ENCODE data around the gene OAS2.

OAS2 gene

GRCh38 chr12:112961536-112961935 lies 16.8 kb upstream of the OAS2 start:
- no peak for TF ChIP-seq CTCF (IDR thresholded peaks at IDR 0.05; ENCODE audit: poor library complexity, severe bottlenecking)
- ATAC-seq (ENCODE audit: low read depth) (no peak), DNase-seq (ENCODE audit: low spot score) (no peak)
- Histone ChIP-seq H3K4me3 (ENCODE audit: severe bottlenecking) (no peak overlapping the region), H3K27ac (ENCODE audit: poor library complexity, severe bottlenecking) (no peak overlapping the region), H3K27me3 (ENCODE audit: insufficient read depth, poor library complexity, severe bottlenecking) (no peaks in the 10 kb centered on the region), H3K36me3 (ENCODE audit: low read depth) (peaks cover 28% of the 10 kb centered on the region), H3K4me1 (ENCODE audit: insufficient read depth, poor library complexity, severe bottlenecking) (no peaks in the 10 kb centered on the region), H3K9me3 (ENCODE audit: severe bottlenecking) (peaks cover 4% of the 10 kb centered on the region)

- Histone ChIP-seq H3K4me1 (ENCODE audit: insufficient read depth, poor library complexity, severe bottlenecking) (no peaks in the 10 kb centered on the region), H3K36me3 (ENCODE audit: low read depth) (peaks cover 28% of the 10 kb centered on the region), H3K27ac (ENCODE audit: poor library complexity, severe bottlenecking) (no peak overlapping the region), H3K9me3 (ENCODE audit: severe bottlenecking) (peaks cover 4% of the 10 kb centered on the region), H3K27me3 (ENCODE audit: insufficient read depth, poor library complexity, severe bottlenecking) (no peaks in the 10 kb centered on the region), H3K4me3 (ENCODE audit: severe bottlenecking) (no peak overlapping the region)
- DNase-seq (ENCODE audit: low spot score) (no peak), ATAC-seq (ENCODE audit: low read depth) (no peak)
- no peak for TF ChIP-seq CTCF (IDR thresholded peaks at IDR 0.05; ENCODE audit: poor library complexity, severe bottlenecking)
Measured at GRCh38 chr12:112962561-112962960, 15.8 kb upstream of the OAS2 start.

- no peak for TF ChIP-seq CTCF (IDR thresholded peaks at IDR 0.05; ENCODE audit: poor library complexity, severe bottlenecking)
- no peak overlapping the region for H3K4me3 ChIP-seq (ENCODE audit: severe bottlenecking)
- no peak overlapping the region for H3K27ac ChIP-seq (ENCODE audit: poor library complexity, severe bottlenecking)
- no peak for ATAC-seq (ENCODE audit: low read depth)
- no peaks in the 10 kb centered on the region for H3K27me3 ChIP-seq (ENCODE audit: insufficient read depth, poor library complexity, severe bottlenecking)
- no peaks in the 10 kb centered on the region for H3K4me1 ChIP-seq (ENCODE audit: insufficient read depth, poor library complexity, severe bottlenecking)
- no peak for DNase-seq (ENCODE audit: low spot score)
- H3K36me3 ChIP-seq (ENCODE audit: low read depth) = peaks cover 28% of the 10 kb centered on the region
- peaks cover 4% of the 10 kb centered on the region for H3K9me3 ChIP-seq (ENCODE audit: severe bottlenecking)
Measured at GRCh38 chr12:112963227-112963861, 15.0 kb upstream of the OAS2 start.

GRCh38 chr12:112964067-112964670 lies 14.2 kb upstream of the OAS2 start:
- Histone ChIP-seq H3K9me3 (ENCODE audit: severe bottlenecking) (peaks cover 4% of the 10 kb centered on the region), H3K4me3 (ENCODE audit: severe bottlenecking) (no peak overlapping the region), H3K27ac (ENCODE audit: poor library complexity, severe bottlenecking) (no peak overlapping the region), H3K4me1 (ENCODE audit: insufficient read depth, poor library complexity, severe bottlenecking) (no peaks in the 10 kb centered on the region), H3K36me3 (ENCODE audit: low read depth) (peaks cover 28% of the 10 kb centered on the region), H3K27me3 (ENCODE audit: insufficient read depth, poor library complexity, severe bottlenecking) (no peaks in the 10 kb centered on the region)
- TF ChIP-seq CTCF (IDR thresholded peaks at IDR 0.05; ENCODE audit: poor library complexity, severe bottlenecking) = no peak
- ATAC-seq (ENCODE audit: low read depth) (no peak), DNase-seq (ENCODE audit: low spot score) (no peak)

- no peaks in the 10 kb centered on the region for H3K9me3 ChIP-seq (ENCODE audit: severe bottlenecking)
- peaks cover 24% of the 10 kb centered on the region for H3K36me3 ChIP-seq (ENCODE audit: low read depth)
- H3K4me1 ChIP-seq (ENCODE audit: insufficient read depth, poor library complexity, severe bottlenecking) = no peaks in the 10 kb centered on the region
- no peak overlapping the region for H3K4me3 ChIP-seq (ENCODE audit: severe bottlenecking)
- ATAC-seq (ENCODE audit: low read depth) (no peak), DNase-seq (ENCODE audit: low spot score) (no peak)
- no peak overlapping the region for H3K27ac ChIP-seq (ENCODE audit: poor library complexity, severe bottlenecking)
- H3K27me3 ChIP-seq (ENCODE audit: insufficient read depth, poor library complexity, severe bottlenecking) = no peaks in the 10 kb centered on the region
- no peak for TF ChIP-seq CTCF (IDR thresholded peaks at IDR 0.05; ENCODE audit: poor library complexity, severe bottlenecking)
Measured at GRCh38 chr12:112964915-112965314, 13.4 kb upstream of the OAS2 start.
